Chondrocyte (in vitro differentiated cells): Measurements from ENCODE around the gene MME. TPM values are rescaled to one million over a fixed set of nuclear protein-coding genes. Genes with fewer than 3 reads are reported as not detected.

ENCODE experiments used
- DNase-seq: peaks from one replicate; pipeline ENCODE4 v3.0.0; 2021; ENCODE audit warnings: mixed read lengths, low spot score
- H3K27ac Mint-ChIP-seq: one replicate; pipeline ENCODE4 v1.8.0; 2021; ENCODE audit warnings: mild to moderate bottlenecking, moderate library complexity, mixed read lengths; ENCODE audit not compliant: unreplicated experiment
- H3K27me3 Mint-ChIP-seq: 2 replicates; pipeline ENCODE4 v1.8.0; 2021; ENCODE audit warnings: low read depth, mixed read lengths
- H3K36me3 Mint-ChIP-seq: 2 replicates; pipeline ENCODE4 v1.8.0; 2021; ENCODE audit warnings: low read depth, mixed read lengths
- H3K4me1 Mint-ChIP-seq: 2 replicates; pipeline ENCODE4 v1.8.0; 2021; ENCODE audit warnings: low read depth, mild to moderate bottlenecking, mixed read lengths
- H3K4me3 Mint-ChIP-seq: one replicate; pipeline ENCODE4 v1.8.0; 2021; ENCODE audit warnings: mild to moderate bottlenecking, moderate library complexity, mixed read lengths; ENCODE audit not compliant: unreplicated experiment
- H3K9me3 Mint-ChIP-seq: 2 replicates; pipeline ENCODE4 v1.8.0; 2021; ENCODE audit warnings: low read depth, mixed read lengths
- CTCF ChIP-seq: fragments of 200-600 bp; sonication (generic); IDR thresholded peaks from 2 replicates; pipeline ENCODE4 v1.5.0; 2021; ENCODE audit warnings: antibody characterized with exemption, mild to moderate bottlenecking, moderate library complexity
- total RNA-seq: library from RNA; stranded (reverse); gene quantifications from 3 replicates; pipeline ENCODE4 v1.2.1, GENCODE V29; 2021

The MME gene
- total RNA-seq, 1 donor from 2014 or later = 2.5 TPM

- no peak for TF ChIP-seq CTCF
- Mint-ChIP-seq H3K4me1 (no peaks in the 10 kb centered on the region), H3K9me3 (no peaks in the 10 kb centered on the region), H3K27ac (no peak overlapping the region), H3K36me3 (no peaks in the 10 kb centered on the region), H3K27me3 (peaks cover 5% of the 10 kb centered on the region), H3K4me3 (no peak overlapping the region)
- no peak for DNase-seq
Observed at GRCh38 chr3:155178810-155179436, 98.8 kb downstream of the MME start.

GRCh38 chr3:155179437-155179827, 99.3 kb downstream of the MME start:
- peaks cover 5% of the 10 kb centered on the region for H3K27me3 Mint-ChIP-seq

GRCh38 chr3:155179966-155180757, 100.0 kb downstream of the MME start:
- Mint-ChIP-seq H3K9me3 (no peaks in the 10 kb centered on the region), H3K27ac (no peak overlapping the region), H3K4me1 (no peaks in the 10 kb centered on the region), H3K4me3 (no peak overlapping the region), H3K27me3 (peaks cover 5% of the 10 kb centered on the region), H3K36me3 (no peaks in the 10 kb centered on the region)
- no peak for TF ChIP-seq CTCF
- DNase-seq = no peak

More at GRCh38 chr3:155179437-155179827, 99.3 kb downstream of the MME start:
- DNase-seq = no peak
- Mint-ChIP-seq H3K9me3 (no peaks in the 10 kb centered on the region), H3K36me3 (no peaks in the 10 kb centered on the region), H3K4me1 (no peaks in the 10 kb centered on the region), H3K4me3 (no peak overlapping the region), H3K27ac (no peak overlapping the region)
- no peak for TF ChIP-seq CTCF

- Mint-ChIP-seq H3K9me3 (no peaks in the 10 kb centered on the region), H3K36me3 (no peaks in the 10 kb centered on the region)
- DNase-seq = no peak
Observed at GRCh38 chr3:155182467-155182866, 102.3 kb downstream of the MME start.

More at GRCh38 chr3:155182467-155182866, 102.3 kb downstream of the MME start:
- TF ChIP-seq CTCF = no peak
- no peak overlapping the region for H3K4me3 Mint-ChIP-seq
- H3K27me3 Mint-ChIP-seq = peaks cover 5% of the 10 kb centered on the region
- H3K27ac Mint-ChIP-seq = no peak overlapping the region
- no peaks in the 10 kb centered on the region for H3K4me1 Mint-ChIP-seq
